Effector memory CD8-positive, alpha-beta T cell (primary cell): ENCODE measurements around the gene TRH.

ENCODE experiments used
- ATAC-seq: fragments of 150-1000 bp; cut with Tn5 transposase; replicated peaks from 2 replicates; pipeline ENCODE4 v1.10.0; 2021; ENCODE audit warnings: mild to moderate bottlenecking, moderate library complexity
- DNase-seq, 3 experiments: peaks; one replicate each; pipeline ENCODE4 v3.0.0; 2021
- H3K27ac Mint-ChIP-seq, 2 donors: one replicate each; pipeline ENCODE4 v1.8.0; 2022; ENCODE audit warnings: mild to moderate bottlenecking in 2 of 2, mixed read lengths in 2 of 2, moderate library complexity in 2 of 2
- H3K27me3 Mint-ChIP-seq, 2 donors: one replicate each; pipeline ENCODE4 v1.8.0; 2022; ENCODE audit warnings: mixed read lengths in 2 of 2
- H3K36me3 Mint-ChIP-seq: one replicate; pipeline ENCODE4 v1.8.0; 2022; ENCODE audit warnings: mild to moderate bottlenecking, moderate library complexity, mixed read lengths; ENCODE audit not compliant: insufficient read depth
- H3K4me1 Mint-ChIP-seq, 2 donors: one replicate each; pipeline ENCODE4 v1.8.0; 2022; ENCODE audit warnings: low read depth in 2 of 2, mixed read lengths in 2 of 2
- H3K4me3 Mint-ChIP-seq, 2 donors: one replicate each; pipeline ENCODE4 v1.8.0; 2022; ENCODE audit warnings: mild to moderate bottlenecking in 2 of 2, mixed read lengths in 2 of 2, moderate library complexity in 2 of 2
- H3K9me3 Mint-ChIP-seq, 2 donors: one replicate each; pipeline ENCODE4 v1.8.0; 2022; ENCODE audit warnings: mixed read lengths in 2 of 2
- total RNA-seq, 9 experiments: gene quantifications; one replicate each; lab custom pipeline; 2026; lab: John Stamatoyannopoulos, UW

TRH gene
- 0 reads per million in 9 experiments for total RNA-seq

DNA sequence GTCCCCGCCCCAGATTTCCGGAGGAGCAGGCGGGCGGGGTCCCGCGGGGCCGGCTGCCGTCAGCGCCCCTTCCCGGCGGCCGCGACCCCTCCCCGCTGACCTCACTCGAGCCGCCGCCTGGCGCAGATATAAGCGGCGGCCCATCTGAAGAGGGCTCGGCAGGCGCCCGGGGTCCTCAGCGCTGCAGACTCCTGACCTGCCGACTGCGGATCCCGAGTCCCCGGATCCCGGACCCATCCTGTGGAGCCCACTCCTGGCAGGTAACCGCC, at the start of gene TRH:
Gene TRH (plus strand): TSS at position 157 of the 269 bp plus-strand sequence. CDS start 1,097 bp downstream, outside the sequence.
- Mint-ChIP-seq H3K27me3 (peaks cover 74 to 78% of the 10 kb centered on the region in 2 donors), H3K9me3 (no peaks in the 10 kb centered on the region), H3K27ac (no peak within 1 kb of the TSS), H3K4me1 (peaks cover 3 to 4% of the 10 kb centered on the region in 2 donors), H3K36me3 (no peaks in the 10 kb centered on the region), H3K4me3 (peak within 1 kb of the TSS; percentile 64 to 70)
- no peak for ATAC-seq
- DNase-seq, result no peak

DNA sequence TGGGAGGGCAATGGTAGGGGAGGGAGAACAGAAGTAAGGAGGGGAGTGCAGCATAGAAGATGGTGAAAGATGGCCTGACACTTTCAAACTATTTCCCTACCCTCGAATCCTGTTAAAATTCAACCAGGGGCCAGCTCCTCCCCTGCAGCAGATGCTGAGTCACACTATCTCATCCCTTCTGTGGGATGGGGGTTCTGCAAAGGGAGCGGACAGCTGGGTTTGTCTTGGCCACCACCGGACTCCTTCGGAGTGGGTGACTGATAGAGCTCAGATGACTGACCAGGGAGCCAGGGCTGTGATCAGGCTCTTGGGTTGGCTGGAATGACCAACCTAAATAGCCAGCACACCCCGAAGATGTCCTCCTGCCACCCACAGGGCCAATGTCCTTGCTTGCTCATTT, 47.4 kb upstream of the TRH start:
- Mint-ChIP-seq H3K36me3 (no peaks in the 10 kb centered on the region), H3K27ac (no peak overlapping the region), H3K9me3 (peaks cover 7% of the 10 kb centered on the region in 2 donors), H3K27me3 (peaks cover 37 to 48% of the 10 kb centered on the region in 2 donors), H3K4me3 (no peak overlapping the region), H3K4me1 (no peaks in the 10 kb centered on the region)
- ATAC-seq (no peak), DNase-seq (no peak)

DNA sequence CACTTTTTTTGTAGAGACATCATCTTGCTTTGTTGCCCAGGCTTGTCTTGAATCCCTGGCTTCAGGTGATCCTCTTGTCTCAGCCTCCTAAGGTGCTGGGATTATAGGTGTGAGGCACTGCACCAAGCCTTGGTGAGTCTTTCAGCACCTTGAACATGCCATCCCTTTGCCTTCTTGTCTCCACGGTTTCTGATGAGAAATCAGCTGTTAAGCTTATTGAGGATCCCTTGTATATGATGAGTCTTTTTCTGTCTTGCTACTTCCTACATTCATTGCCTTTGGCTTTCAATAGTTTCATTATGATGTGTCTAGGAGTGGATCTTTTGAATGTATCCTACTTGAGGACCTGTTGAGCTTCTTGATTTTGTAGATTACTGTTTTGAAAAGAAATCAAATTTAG, 45.1 kb upstream of the TRH start:
- Mint-ChIP-seq H3K9me3 (peaks cover 7% of the 10 kb centered on the region in 2 donors), H3K27me3 (peaks cover 36 to 40% of the 10 kb centered on the region in 2 donors), H3K27ac (no peak overlapping the region), H3K4me3 (no peak overlapping the region), H3K36me3 (no peaks in the 10 kb centered on the region), H3K4me1 (peaks cover 0 to 3% of the 10 kb centered on the region in 2 donors)
- ATAC-seq (no peak), DNase-seq (no peak)

GRCh38 chr3:129933471-129933870, 41.0 kb upstream of the TRH start:
- DNase-seq, result no peak
- Mint-ChIP-seq H3K4me3 (no peak overlapping the region), H3K36me3 (no peaks in the 10 kb centered on the region), H3K27ac (no peak overlapping the region), H3K27me3 (peaks cover 7 to 18% of the 10 kb centered on the region in 2 donors), H3K9me3 (peaks cover 0 to 5% of the 10 kb centered on the region in 2 donors), H3K4me1 (peaks cover 0 to 4% of the 10 kb centered on the region in 2 donors)
- ATAC-seq, result no peak

DNA sequence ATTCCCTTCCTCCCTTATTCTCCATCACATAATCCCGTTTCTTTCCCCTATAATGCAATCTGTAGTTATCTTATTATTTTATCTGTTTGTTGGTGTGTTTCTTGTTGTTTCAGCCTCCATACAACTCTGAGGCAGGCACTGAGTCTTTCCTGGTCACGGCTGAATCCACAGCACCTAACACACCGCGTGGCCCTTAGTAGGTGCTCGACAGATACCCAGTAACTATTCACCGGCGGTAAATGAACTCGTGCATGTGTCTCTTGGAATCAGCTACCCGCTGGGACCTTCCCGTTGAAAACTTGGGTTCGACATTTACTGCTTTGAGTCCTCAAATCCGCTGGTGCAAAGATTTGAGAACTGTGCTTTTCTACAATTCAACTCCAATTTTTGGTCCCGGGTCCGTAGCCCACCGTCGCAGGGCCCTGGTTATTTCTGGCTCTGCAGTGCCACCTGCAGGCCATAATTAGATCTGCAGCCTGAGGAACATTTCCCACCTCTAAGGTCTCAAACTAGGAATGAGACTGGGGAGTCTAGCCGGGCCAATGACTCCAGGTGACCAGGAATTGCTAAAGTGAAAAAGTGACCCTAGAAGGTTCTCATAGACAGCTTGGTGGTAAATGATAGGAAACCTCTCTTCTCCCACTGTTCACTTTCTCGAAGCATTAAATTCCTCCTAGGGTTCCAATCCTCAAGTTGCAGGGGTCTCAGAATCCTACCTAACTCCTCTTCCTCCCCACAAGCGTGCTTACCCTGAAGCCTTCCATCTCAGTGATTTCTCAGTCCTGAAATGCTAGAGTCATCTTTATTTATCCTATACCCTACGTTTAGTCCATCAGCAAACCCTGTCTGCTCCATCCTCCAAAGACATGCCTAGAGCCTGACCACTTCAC, 40.0 kb upstream of the TRH start:
- ATAC-seq, result peak; percentile 60

GRCh38 chr3:129936757-129937156, 37.8 kb upstream of the TRH start:
- H3K9me3 Mint-ChIP-seq, result no peaks in the 10 kb centered on the region
- H3K27me3 Mint-ChIP-seq, result peaks cover 7 to 38% of the 10 kb centered on the region in 2 donors
- no peak overlapping the region for H3K27ac Mint-ChIP-seq
- H3K4me3 Mint-ChIP-seq, result peak overlapping the region; percentile 74 to 78
- DNase-seq, result peak in 2 of 3 experiments; percentile 11 to 15
- no peaks in the 10 kb centered on the region for H3K36me3 Mint-ChIP-seq
- ATAC-seq, result peak; percentile 82
- peaks cover 0 to 4% of the 10 kb centered on the region in 2 donors for H3K4me1 Mint-ChIP-seq

More for the DNA sequence above, 40.0 kb upstream of the TRH start:
- peaks cover 0 to 3% of the 10 kb centered on the region in 2 donors for H3K9me3 Mint-ChIP-seq
- no peak overlapping the region for H3K27ac Mint-ChIP-seq
- no peak overlapping the region for H3K4me3 Mint-ChIP-seq
- H3K36me3 Mint-ChIP-seq, result no peaks in the 10 kb centered on the region
- H3K4me1 Mint-ChIP-seq, result peaks cover 0 to 4% of the 10 kb centered on the region in 2 donors
- DNase-seq, result peak; percentile 15 to 30 (median 17)
- peaks cover 7 to 28% of the 10 kb centered on the region in 2 donors for H3K27me3 Mint-ChIP-seq

- H3K4me1 Mint-ChIP-seq, result peaks cover 4% of the 10 kb centered on the region in 2 donors
- no peak overlapping the region for H3K4me3 Mint-ChIP-seq
- no peaks in the 10 kb centered on the region for H3K9me3 Mint-ChIP-seq
- H3K36me3 Mint-ChIP-seq, result no peaks in the 10 kb centered on the region
- no peak for DNase-seq
- peaks cover 15 to 48% of the 10 kb centered on the region in 2 donors for H3K27me3 Mint-ChIP-seq
- H3K27ac Mint-ChIP-seq, result no peak overlapping the region
- no peak for ATAC-seq
Observed at GRCh38 chr3:129937717-129938116, 36.8 kb upstream of the TRH start.

- DNase-seq (no peak), ATAC-seq (no peak)
- peaks cover 4% of the 10 kb centered on the region in 2 donors for H3K4me1 Mint-ChIP-seq
- no peaks in the 10 kb centered on the region for H3K9me3 Mint-ChIP-seq
- peaks cover 15 to 52% of the 10 kb centered on the region in 2 donors for H3K27me3 Mint-ChIP-seq
- no peak overlapping the region for H3K4me3 Mint-ChIP-seq
- no peaks in the 10 kb centered on the region for H3K36me3 Mint-ChIP-seq
- H3K27ac Mint-ChIP-seq, result no peak overlapping the region
Observed at GRCh38 chr3:129938140-129938930, 36.2 kb upstream of the TRH start.

- no peaks in the 10 kb centered on the region for H3K9me3 Mint-ChIP-seq
- no peak overlapping the region for H3K4me3 Mint-ChIP-seq
- no peak overlapping the region for H3K27ac Mint-ChIP-seq
- DNase-seq (no peak), ATAC-seq (no peak)
- H3K4me1 Mint-ChIP-seq, result peaks cover 0 to 4% of the 10 kb centered on the region in 2 donors
- peaks cover 22 to 59% of the 10 kb centered on the region in 2 donors for H3K27me3 Mint-ChIP-seq
- H3K36me3 Mint-ChIP-seq, result no peaks in the 10 kb centered on the region
Observed at GRCh38 chr3:129940086-129940485, 34.4 kb upstream of the TRH start.

- peaks cover 0 to 4% of the 10 kb centered on the region in 2 donors for H3K4me1 Mint-ChIP-seq
Observed at GRCh38 chr3:129942296-129942695, 32.2 kb upstream of the TRH start.

DNA sequence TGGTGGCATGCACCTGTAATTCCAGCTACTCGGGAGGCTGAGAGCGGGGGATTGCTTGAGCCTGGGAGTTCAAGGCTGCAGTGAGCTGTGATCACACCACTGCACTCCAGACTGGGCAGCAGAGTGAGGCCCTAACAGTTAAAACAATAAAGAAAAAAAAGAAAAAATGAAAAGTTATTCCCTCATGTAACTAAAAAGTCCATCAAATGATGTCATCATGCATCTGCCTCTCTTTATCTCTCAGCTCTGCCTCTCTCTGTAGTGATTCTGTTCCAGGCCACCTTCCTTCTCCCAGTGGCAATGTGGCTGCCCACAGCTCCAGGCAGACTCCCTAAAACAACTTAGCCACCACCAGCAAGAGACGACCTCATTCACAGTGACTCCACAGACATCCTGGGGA, 31.5 kb upstream of the TRH start:
- H3K4me1 Mint-ChIP-seq, result peaks cover 3 to 4% of the 10 kb centered on the region in 2 donors
- H3K36me3 Mint-ChIP-seq, result peaks cover 2% of the 10 kb centered on the region
- no peak overlapping the region for H3K4me3 Mint-ChIP-seq
- no peaks in the 10 kb centered on the region for H3K9me3 Mint-ChIP-seq
- ATAC-seq, result no peak
- no peak for DNase-seq
- no peak overlapping the region for H3K27ac Mint-ChIP-seq
- H3K27me3 Mint-ChIP-seq, result peaks cover 37 to 77% of the 10 kb centered on the region in 2 donors

More at GRCh38 chr3:129942296-129942695, 32.2 kb upstream of the TRH start:
- DNase-seq (peak; percentile 13 to 33 (median 15)), ATAC-seq (peak; percentile 47)
- H3K27me3 Mint-ChIP-seq, result peaks cover 30 to 72% of the 10 kb centered on the region in 2 donors
- H3K27ac Mint-ChIP-seq, result no peak overlapping the region
- no peaks in the 10 kb centered on the region for H3K36me3 Mint-ChIP-seq
- no peak overlapping the region for H3K4me3 Mint-ChIP-seq
- no peaks in the 10 kb centered on the region for H3K9me3 Mint-ChIP-seq

DNA sequence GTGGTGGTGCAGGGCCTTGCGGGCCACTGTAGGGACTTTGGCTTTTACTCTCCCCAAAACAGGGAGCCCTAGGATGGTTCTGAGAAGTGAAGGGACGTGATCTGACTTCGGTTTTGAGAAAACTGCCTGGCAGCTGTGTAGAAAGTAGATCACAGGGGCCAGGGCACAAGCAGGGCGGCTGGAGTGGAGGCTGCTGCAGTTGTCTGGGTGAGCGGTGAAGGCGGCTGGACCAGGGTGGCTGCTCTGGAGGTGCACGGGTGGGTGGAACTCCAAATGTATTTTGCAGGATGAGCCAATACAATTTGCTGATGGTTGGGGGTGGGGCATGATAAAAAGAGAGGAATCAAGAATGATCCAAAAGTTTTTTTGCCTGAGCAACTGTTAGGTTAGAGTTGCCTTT, 29.8 kb upstream of the TRH start:
- H3K27me3 Mint-ChIP-seq, result peaks cover 43 to 76% of the 10 kb centered on the region in 2 donors
- ATAC-seq (no peak), DNase-seq (no peak)
- peaks cover 3 to 4% of the 10 kb centered on the region in 2 donors for H3K4me1 Mint-ChIP-seq
- H3K9me3 Mint-ChIP-seq, result no peaks in the 10 kb centered on the region
- peaks cover 2% of the 10 kb centered on the region for H3K36me3 Mint-ChIP-seq
- H3K27ac Mint-ChIP-seq, result no peak overlapping the region
- H3K4me3 Mint-ChIP-seq, result no peak overlapping the region

DNA sequence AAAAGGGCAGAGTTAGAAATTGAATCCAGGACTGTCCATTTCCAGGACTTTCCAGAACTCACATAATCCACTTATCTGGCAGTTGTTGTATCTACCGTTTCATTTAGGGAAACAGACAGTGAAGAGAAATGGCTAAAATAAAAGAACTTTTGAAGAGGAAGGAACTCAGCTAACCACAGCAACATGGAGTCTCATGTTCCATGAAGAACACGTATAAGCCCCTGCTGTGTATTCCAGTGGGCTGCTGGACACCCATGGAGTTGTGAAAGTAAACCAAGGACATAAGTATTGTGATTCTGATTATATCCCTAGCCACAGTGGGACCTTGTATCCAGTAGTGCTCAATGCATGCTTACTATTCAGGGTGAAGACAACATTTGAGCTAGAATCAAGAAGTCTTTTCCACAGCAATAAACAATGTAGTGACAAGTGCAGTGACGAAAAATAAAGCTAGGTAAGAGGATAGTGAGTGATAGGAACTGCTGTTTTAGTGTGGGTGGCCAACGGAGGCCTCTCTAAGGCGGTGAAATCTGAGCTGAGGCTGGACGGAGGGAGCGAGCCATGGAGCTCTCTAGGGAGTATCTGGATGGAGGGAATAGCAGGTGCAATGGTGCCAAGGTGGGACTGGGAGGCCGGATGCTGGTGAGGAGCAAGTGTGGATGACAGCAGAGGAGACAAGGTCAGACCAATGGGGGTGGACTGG, 26.8 kb upstream of the TRH start:
- Mint-ChIP-seq H3K4me1 (peaks cover 0 to 3% of the 10 kb centered on the region in 2 donors), H3K27ac (no peak overlapping the region), H3K27me3 (peaks cover 36 to 61% of the 10 kb centered on the region in 2 donors), H3K4me3 (no peak overlapping the region), H3K36me3 (peaks cover 2% of the 10 kb centered on the region), H3K9me3 (no peaks in the 10 kb centered on the region)
- no peak for ATAC-seq
- DNase-seq, result no peak
